Measurements from ENCODE around the gene THAP5.

The THAP5 gene

DNA sequence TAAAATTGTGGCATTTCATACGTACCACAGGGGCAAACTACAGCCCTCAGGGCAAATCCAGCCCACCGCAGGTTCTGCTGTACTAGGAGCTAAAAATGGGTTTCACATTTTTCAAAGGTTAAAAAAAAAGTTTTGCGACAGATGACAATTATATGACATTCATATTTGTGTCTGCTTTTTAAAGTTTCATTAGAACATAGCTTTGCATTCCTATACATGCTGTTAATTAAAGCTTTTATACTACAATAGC lies 42.8 kb downstream of the THAP5 start:
- Histone ChIP-seq H3K36me3 (no peaks in the 10 kb centered on the region), H3K9me3 (ENCODE audit: severe bottlenecking) (no peaks in the 10 kb centered on the region), H3K27me3 (ENCODE audit: insufficient read depth, low read depth, severe bottlenecking) (no peaks in the 10 kb centered on the region), H3K4me3 (ENCODE audit: low read depth, low read length) (peak overlapping the region; percentile 76), H3K27ac (peak overlapping the region; percentile 73)
- TF ChIP-seq CTCF (IDR thresholded peaks at IDR 0.05; ENCODE audit: low read depth, low read length), result no peak
- DNase-seq, result no peak

DNA sequence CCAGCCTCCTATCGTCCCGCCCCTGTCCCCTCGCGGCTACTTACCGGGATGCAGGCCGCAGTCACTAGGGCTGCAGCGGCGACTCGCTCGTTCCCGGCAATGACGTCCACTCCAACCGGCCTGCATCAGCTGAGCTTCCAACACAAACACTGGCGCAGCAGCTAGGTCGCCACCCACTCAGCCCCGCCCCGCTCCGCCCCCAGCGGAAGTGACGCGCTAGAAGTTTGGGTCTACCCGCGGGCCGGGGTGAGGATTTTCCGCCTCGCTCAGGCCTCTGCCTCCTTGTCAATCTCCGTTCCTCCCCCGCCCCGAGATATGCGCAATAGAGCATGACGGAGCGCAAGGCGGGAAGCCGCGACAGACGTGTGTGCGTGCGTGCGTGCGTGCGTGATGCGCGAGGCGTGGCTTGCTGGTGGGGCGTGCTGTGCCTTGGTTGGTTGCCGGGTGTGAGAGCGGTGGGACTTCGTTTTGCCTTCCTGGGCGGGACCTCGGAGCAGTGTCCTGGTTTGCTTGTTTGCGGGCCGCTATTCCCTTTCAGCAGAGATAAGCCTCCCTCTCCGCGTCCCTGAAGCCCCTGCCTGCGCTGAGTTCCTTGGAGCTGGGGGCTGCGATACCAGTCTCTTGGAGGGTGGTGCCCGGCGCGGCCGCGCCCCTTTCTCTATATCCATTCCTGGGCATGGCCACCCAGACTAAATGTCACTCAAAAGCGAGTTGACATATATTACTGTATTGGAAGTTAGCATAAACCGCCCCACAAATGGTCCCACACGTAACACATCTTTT lies 43.3 kb downstream of the THAP5 start, which contains the start of gene PNPLA8:
Gene PNPLA8 (minus strand): TSS at position 151 of the 783 bp plus-strand sequence. CDS start 10,644 bp downstream, outside the sequence.
- no peaks in the 10 kb centered on the region for H3K9me3 ChIP-seq (ENCODE audit: severe bottlenecking)
- TF ChIP-seq CTCF (IDR thresholded peaks at IDR 0.05; ENCODE audit: low read depth, low read length), result no peak
- no peaks in the 10 kb centered on the region for H3K27me3 ChIP-seq (ENCODE audit: insufficient read depth, low read depth, severe bottlenecking)
- peak within 1 kb of the TSS; percentile 83 for H3K27ac ChIP-seq
- peak; percentile 99 for DNase-seq
- H3K36me3 ChIP-seq, result no peaks in the 10 kb centered on the region
- H3K4me3 ChIP-seq (ENCODE audit: low read depth, low read length), result peak within 1 kb of the TSS; percentile 76

GRCh38 chr7:108525327-108525984 lies 44.0 kb downstream of the THAP5 start:
- DNase-seq, result peak; percentile 81
- Histone ChIP-seq H3K9me3 (ENCODE audit: severe bottlenecking) (no peaks in the 10 kb centered on the region), H3K27ac (peak overlapping the region; percentile 83), H3K36me3 (no peaks in the 10 kb centered on the region), H3K4me3 (ENCODE audit: low read depth, low read length) (peak overlapping the region; percentile 71), H3K27me3 (ENCODE audit: insufficient read depth, low read depth, severe bottlenecking) (no peaks in the 10 kb centered on the region)
- no peak for TF ChIP-seq CTCF (IDR thresholded peaks at IDR 0.05; ENCODE audit: low read depth, low read length)

DNA sequence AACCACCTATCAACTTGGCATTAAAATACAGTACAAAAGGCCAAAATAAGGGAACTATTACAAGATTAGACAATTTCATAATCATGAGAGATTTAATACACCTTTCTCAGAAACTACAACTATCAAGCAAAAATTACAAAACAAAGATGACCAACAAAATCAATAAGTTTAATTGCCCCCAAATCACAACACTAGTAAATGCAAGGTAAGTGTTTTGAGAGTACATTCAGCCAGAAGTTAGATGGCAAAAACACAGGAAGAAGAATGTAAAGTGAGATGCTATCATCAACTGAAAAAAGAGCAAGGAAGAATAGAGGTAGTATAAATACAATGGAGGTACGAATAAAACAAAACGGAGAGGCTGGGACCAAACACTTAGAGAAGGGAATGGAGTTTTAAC lies 46.7 kb downstream of the THAP5 start:
- Histone ChIP-seq H3K4me3 (ENCODE audit: low read depth, low read length) (no peak overlapping the region), H3K36me3 (peaks cover 6% of the 10 kb centered on the region), H3K27me3 (ENCODE audit: insufficient read depth, low read depth, severe bottlenecking) (no peaks in the 10 kb centered on the region), H3K9me3 (ENCODE audit: severe bottlenecking) (no peaks in the 10 kb centered on the region), H3K27ac (no peak overlapping the region)
- no peak for TF ChIP-seq CTCF (IDR thresholded peaks at IDR 0.05; ENCODE audit: low read depth, low read length)
- DNase-seq, result no peak

DNA sequence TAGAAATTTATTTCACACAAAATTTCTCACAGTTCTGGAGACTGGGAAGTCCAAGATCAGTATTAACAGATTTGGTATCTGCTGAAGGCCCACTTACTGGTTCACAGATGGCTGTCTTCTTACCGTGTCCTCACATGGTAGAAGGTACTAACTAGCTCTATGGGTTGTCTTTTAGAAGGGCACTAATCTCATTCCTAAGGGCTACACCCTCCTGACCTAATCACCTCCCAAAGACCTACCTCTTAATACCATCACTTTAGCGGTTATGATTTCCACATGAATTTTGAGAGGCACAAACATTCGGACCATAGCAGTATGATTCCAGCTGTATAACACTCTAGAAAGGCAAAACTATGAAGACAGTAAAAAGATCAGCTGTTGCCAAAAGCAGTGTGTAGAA lies 51.6 kb downstream of the THAP5 start:
- peaks cover 12% of the 10 kb centered on the region for H3K36me3 ChIP-seq
- DNase-seq, result no peak
- H3K27ac ChIP-seq, result no peak overlapping the region
- no peak for TF ChIP-seq CTCF (IDR thresholded peaks at IDR 0.05; ENCODE audit: low read depth, low read length)
- H3K27me3 ChIP-seq (ENCODE audit: insufficient read depth, low read depth, severe bottlenecking), result no peaks in the 10 kb centered on the region
- H3K9me3 ChIP-seq (ENCODE audit: severe bottlenecking), result no peaks in the 10 kb centered on the region
- no peak overlapping the region for H3K4me3 ChIP-seq (ENCODE audit: low read depth, low read length)

Measured in WERI-Rb-1 (cell line).